CD4-positive, alpha-beta T cell (primary cell): ENCODE data around the gene CD58. TPM values are rescaled to one million over a fixed set of nuclear protein-coding genes. Genes with fewer than 3 reads are reported as not detected.
A peak's percentile ranks its signal among the peaks of the same experiment; 100 is the strongest.

Source experiments
- ATAC-seq: fragments of 200-7000 bp; cut with Tn5 transposase; one replicate; pipeline ENCODE4 v1.10.0; 2022; ENCODE audit warnings: mild to moderate bottlenecking; ENCODE audit not compliant: poor library complexity
- CTCF ChIA-PET: fragments of 350-600 bp; sonication (Branson Sonifier 250); formaldehyde crosslinking; loops from one replicate; lab custom pipeline; 2021; ENCODE audit warnings: antibody characterized with exemption, inconsistent platforms; lab: Charles Lee
- POLR2A ChIA-PET: fragments of 350-600 bp; sonication (Branson Sonifier 250); formaldehyde crosslinking; loops from one replicate; lab custom pipeline; 2021; ENCODE audit warnings: antibody characterized with exemption, inconsistent platforms; lab: Charles Lee
- DNase-seq, 14 experiments: peaks; one replicate each; pipeline ENCODE4 v3.0.0-alpha.2; 2013 to 2020; ENCODE audit warnings: mixed read lengths in 2 of 14
- H3K27ac ChIP-seq, 2 donors: one replicate each; pipeline versions ENCODE4 v1.5.1 to v1.7.0; 2013; ENCODE audit warnings: low read length in 2 of 2, low read depth in 1 of 2, mild to moderate bottlenecking in 1 of 2
- H3K27me3 ChIP-seq, 2 experiments: 1 replicate in 1 of 2; 2 replicates in 1 of 2; pipeline versions ENCODE4 v1.6.1 to v1.7.0; 2013; ENCODE audit warnings: low read length in 2 of 2, control low read depth in 1 of 2, mild to moderate bottlenecking in 1 of 2, moderate library complexity in 1 of 2; ENCODE audit not compliant: insufficient read depth in 2 of 2, control insufficient read depth in 1 of 2
- H3K36me3 ChIP-seq: one replicate; pipeline ENCODE4 v1.6.1; 2013; ENCODE audit warnings: low read length, control low read depth; ENCODE audit not compliant: insufficient read depth
- H3K4me1 ChIP-seq: one replicate; pipeline ENCODE4 v1.6.1; 2013; ENCODE audit warnings: low read length, control low read depth; ENCODE audit not compliant: insufficient read depth
- H3K4me3 ChIP-seq: one replicate; pipeline ENCODE4 v1.5.1; 2013; ENCODE audit warnings: mild to moderate bottlenecking, low read length, moderate library complexity
- H3K9me3 ChIP-seq, 2 experiments: 1 replicate in 1 of 2; 2 replicates in 1 of 2; pipeline versions ENCODE4 v1.6.1 to v1.7.0; 2013; ENCODE audit warnings: low read length in 2 of 2, mild to moderate bottlenecking in 2 of 2, control low read depth in 1 of 2, moderate library complexity in 1 of 2; ENCODE audit not compliant: control insufficient read depth in 1 of 2, insufficient read depth in 1 of 2
- H3K27ac Mint-ChIP-seq: one replicate; pipeline ENCODE4 v1.8.0; 2020; ENCODE audit warnings: mixed read lengths
- H3K27me3 Mint-ChIP-seq: one replicate; pipeline ENCODE4 v1.8.0; 2021; ENCODE audit warnings: mixed read lengths
- H3K36me3 Mint-ChIP-seq: one replicate; pipeline ENCODE4 v1.8.0; 2021; ENCODE audit warnings: low read depth, mixed read lengths
- H3K4me1 Mint-ChIP-seq: one replicate; pipeline ENCODE4 v1.8.0; 2021; ENCODE audit warnings: low read depth, mixed read lengths
- H3K4me3 Mint-ChIP-seq: one replicate; pipeline ENCODE4 v1.8.0; 2020; ENCODE audit warnings: mild to moderate bottlenecking, mixed read lengths
- H3K9me3 Mint-ChIP-seq: one replicate; pipeline ENCODE4 v1.8.0; 2020; ENCODE audit warnings: mixed read lengths
- intact Hi-C, 2 experiments: fragments of 100-400 bp; cut with DNase I in 1 of 2; cut with micrococcal nuclease in 1 of 2; formaldehyde crosslinking; loops; one replicate each; pipeline versions ENCODE4 v1.15.1 to v1.9.0; 2023 to 2025; cut with DNase I, micrococcal nuclease
- total RNA-seq, 174 experiments: library from RNA in 2 of 174; stranded (reverse) in 2 of 174; gene quantifications; one replicate each; pipeline ENCODE4 v1.2.3 and lab custom pipeline; 2021 to 2026
- TF ChIP-seq, protein P1 (sequence below): fragments of 200-600 bp; IDR thresholded peaks from one replicate; pipeline ENCODE4 v1.8.0; 2022; ENCODE audit warnings: antibody characterized with exemption, mild to moderate bottlenecking

The CD58 gene
- total RNA-seq, 2 experiments from 2014 or later = 4.2 to 5.7 TPM

DNA sequence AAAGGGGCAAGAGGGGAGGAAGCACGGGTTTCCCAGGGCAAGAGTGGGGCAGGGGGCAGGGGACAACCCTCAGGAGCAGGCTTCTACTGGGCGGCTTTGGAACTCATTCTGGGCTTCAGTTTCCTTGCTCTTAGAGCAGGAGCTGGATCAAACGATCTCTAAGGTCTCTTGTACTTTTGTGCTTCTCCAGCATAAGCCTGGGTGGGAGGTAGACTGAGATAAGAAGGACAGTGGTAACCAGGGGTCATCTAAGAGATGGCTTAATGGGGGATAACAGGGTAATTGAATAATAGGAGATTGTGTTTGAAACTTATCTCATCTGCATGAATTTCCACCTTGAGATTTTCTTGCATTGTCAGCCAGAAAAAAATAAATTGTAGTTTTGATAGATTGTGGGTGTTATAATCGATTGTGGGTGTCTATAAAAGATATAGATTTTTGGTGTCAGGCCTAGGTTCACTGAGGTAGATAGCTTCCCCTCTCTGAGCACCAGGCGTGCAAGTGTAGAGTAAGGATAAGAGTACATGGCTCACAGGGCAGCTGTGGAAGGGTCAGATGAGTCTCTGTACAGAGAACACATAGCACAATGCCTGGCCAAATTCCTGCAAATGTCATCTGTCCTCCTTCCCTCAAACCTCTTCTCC, 68.0 kb downstream of the CD58 start:
- intact Hi-C loops = loop anchor here (5.0 kb wide), 3 partner anchors 55 to 785 kb away; no protein-coding TSS in a partner anchor
- Mint-ChIP-seq H3K4me3 (no peak overlapping the region), H3K36me3 (no peaks in the 10 kb centered on the region), H3K27ac (peak overlapping the region; percentile 89), H3K27me3 (no peaks in the 10 kb centered on the region), H3K9me3 (no peaks in the 10 kb centered on the region), H3K4me1 (peaks cover 43% of the 10 kb centered on the region)
- H3K27me3 ChIP-seq = no peaks in the 10 kb centered on the region
- H3K4me1 ChIP-seq = peaks cover 54% of the 10 kb centered on the region
- H3K27ac ChIP-seq = peak overlapping the region in 1 of 2 donors; percentile 76
- ATAC-seq (no peak), DNase-seq (no peak)
- no peaks in the 10 kb centered on the region for H3K9me3 ChIP-seq
- ChIA-PET CTCF (interaction anchor here (1.2 to 5.3 kb wide), 4 partner anchors 17 to 363 kb away, joined by 3 to 25 read pairs (median 4); no protein-coding TSS in a partner anchor), POLR2A (interaction anchor here (1.4 kb wide), 1 partner anchor 364 kb away, joined by 3 read pairs; no protein-coding TSS in a partner anchor)
- H3K36me3 ChIP-seq = no peaks in the 10 kb centered on the region
- no peak overlapping the region for H3K4me3 ChIP-seq
- TF ChIP-seq, protein P1, sequence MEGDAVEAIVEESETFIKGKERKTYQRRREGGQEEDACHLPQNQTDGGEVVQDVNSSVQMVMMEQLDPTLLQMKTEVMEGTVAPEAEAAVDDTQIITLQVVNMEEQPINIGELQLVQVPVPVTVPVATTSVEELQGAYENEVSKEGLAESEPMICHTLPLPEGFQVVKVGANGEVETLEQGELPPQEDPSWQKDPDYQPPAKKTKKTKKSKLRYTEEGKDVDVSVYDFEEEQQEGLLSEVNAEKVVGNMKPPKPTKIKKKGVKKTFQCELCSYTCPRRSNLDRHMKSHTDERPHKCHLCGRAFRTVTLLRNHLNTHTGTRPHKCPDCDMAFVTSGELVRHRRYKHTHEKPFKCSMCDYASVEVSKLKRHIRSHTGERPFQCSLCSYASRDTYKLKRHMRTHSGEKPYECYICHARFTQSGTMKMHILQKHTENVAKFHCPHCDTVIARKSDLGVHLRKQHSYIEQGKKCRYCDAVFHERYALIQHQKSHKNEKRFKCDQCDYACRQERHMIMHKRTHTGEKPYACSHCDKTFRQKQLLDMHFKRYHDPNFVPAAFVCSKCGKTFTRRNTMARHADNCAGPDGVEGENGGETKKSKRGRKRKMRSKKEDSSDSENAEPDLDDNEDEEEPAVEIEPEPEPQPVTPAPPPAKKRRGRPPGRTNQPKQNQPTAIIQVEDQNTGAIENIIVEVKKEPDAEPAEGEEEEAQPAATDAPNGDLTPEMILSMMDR = no peak

DNA sequence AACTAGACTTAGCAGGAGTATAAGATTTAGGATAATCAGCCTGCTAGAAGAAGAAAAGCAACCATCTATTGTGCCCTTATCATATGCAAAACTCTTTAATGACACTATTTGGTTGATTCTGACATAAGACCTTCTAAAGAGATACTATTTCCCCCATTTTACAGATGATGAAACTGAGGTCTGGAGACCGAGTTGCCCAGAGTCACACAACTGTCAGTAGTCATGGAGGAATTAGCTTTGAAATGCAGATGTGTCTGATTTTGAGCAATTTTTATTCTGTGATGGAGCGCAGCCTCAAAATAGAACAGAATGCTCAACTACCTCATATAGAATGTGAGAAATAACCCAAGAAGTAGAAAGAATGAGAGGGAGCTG, 69.0 kb downstream of the CD58 start:
- no peaks in the 10 kb centered on the region for H3K27me3 ChIP-seq
- POLR2A ChIA-PET = interaction anchor here (1.1 to 1.4 kb wide), 2 partner anchors 351 to 363 kb away, joined by 3 read pairs; no protein-coding TSS in a partner anchor
- intact Hi-C loops = loop anchor here (5.0 kb wide), 3 partner anchors 55 to 785 kb away; no protein-coding TSS in a partner anchor
- Mint-ChIP-seq H3K36me3 (no peaks in the 10 kb centered on the region), H3K9me3 (no peaks in the 10 kb centered on the region), H3K4me3 (no peak overlapping the region), H3K27me3 (no peaks in the 10 kb centered on the region), H3K27ac (peak overlapping the region; percentile 89), H3K4me1 (peaks cover 43% of the 10 kb centered on the region)
- ATAC-seq (no peak), DNase-seq (no peak)
- peaks cover 54% of the 10 kb centered on the region for H3K4me1 ChIP-seq
- no peaks in the 10 kb centered on the region for H3K9me3 ChIP-seq
- TF ChIP-seq, protein P1 = no peak
- CTCF ChIA-PET = interaction anchor here (1.2 to 5.3 kb wide), 3 partner anchors 16 to 362 kb away, joined by 3 to 25 read pairs (median 4); no protein-coding TSS in a partner anchor
- H3K4me3 ChIP-seq = no peak overlapping the region
- H3K27ac ChIP-seq = no peak overlapping the region
- H3K36me3 ChIP-seq = no peaks in the 10 kb centered on the region

DNA sequence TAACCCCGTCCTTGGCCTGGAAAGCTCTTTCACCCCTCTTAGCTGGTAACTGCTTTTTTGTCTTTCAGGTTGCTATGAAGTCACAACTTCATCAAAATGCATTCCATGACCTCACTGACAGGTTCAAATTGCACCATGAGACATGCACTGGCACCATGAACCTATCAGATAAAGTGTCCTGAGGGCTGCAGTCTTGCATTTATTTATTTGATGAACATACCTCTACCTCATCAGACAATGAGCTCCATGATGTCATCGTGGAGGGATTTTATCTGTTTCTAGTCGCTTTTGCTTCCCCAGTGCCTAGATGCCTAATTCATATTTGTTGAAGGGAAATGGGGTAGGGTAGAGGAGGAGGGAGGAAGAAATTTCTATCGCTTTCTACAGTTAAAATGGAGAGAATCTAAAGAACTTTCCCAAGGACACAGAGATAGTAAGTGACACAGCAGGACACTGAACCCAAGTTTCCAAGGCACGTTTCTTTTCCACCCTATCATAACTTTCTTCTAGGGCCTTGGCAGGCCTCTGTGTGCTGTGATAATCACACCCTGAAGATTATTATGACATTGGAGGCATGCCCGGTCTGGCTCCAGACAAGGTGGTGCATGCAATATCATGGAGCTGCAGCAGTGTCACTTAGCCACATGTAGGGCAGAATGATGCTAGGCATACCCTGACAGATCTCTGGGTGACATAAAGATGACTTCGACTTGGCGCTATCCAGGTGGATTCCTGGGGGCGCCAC, 69.5 kb downstream of the CD58 start:
- no peaks in the 10 kb centered on the region for H3K9me3 ChIP-seq
- intact Hi-C loops = loop anchor here (5.0 kb wide), 3 partner anchors 56 to 784 kb away; no protein-coding TSS in a partner anchor
- Mint-ChIP-seq H3K36me3 (no peaks in the 10 kb centered on the region), H3K4me1 (peaks cover 43% of the 10 kb centered on the region), H3K9me3 (no peaks in the 10 kb centered on the region), H3K4me3 (no peak overlapping the region), H3K27me3 (no peaks in the 10 kb centered on the region), H3K27ac (peak overlapping the region; percentile 89)
- ATAC-seq = no peak
- ChIA-PET POLR2A (interaction anchor here (1.1 to 1.4 kb wide), 2 partner anchors 351 to 362 kb away, joined by 3 read pairs; no protein-coding TSS in a partner anchor), CTCF (interaction anchor here (1.2 to 5.3 kb wide), 5 partner anchors 14 to 362 kb away, joined by 4 to 44 read pairs (median 25); no protein-coding TSS in a partner anchor)
- H3K4me1 ChIP-seq = peaks cover 54% of the 10 kb centered on the region
- TF ChIP-seq, protein P1 = no peak
- no peak overlapping the region for H3K4me3 ChIP-seq
- no peaks in the 10 kb centered on the region for H3K36me3 ChIP-seq
- H3K27me3 ChIP-seq = no peaks in the 10 kb centered on the region
- no peak overlapping the region for H3K27ac ChIP-seq
- DNase-seq = no peak
